Gastroesophageal sphincter (tissue), 2 donors: ENCODE data around the gene ZER1.

ENCODE experiments used
- POLR2A ChIP-seq, 2 donors: fragments of 450-650 bp; IDR thresholded peaks; one replicate each; pipeline ENCODE4 v1.6.1; 2017; ENCODE audit warnings: antibody characterized with exemption in 2 of 2, mild to moderate bottlenecking in 2 of 2, moderate library complexity in 1 of 2
- POLR2AphosphoS5 ChIP-seq: sonication (generic); formaldehyde crosslinking; IDR thresholded peaks from one replicate; pipeline ENCODE4 v1.6.1; 2017; ENCODE audit warnings: antibody characterized with exemption

- TF ChIP-seq POLR2AphosphoS5 (no peak), POLR2A (IDR thresholded peaks at IDR 0.05) (no peak)
These were observed 81.1 kb downstream of the ZER1 start for GRCh38 chr9:128690684-128691034.
